ENCODE measurements around the gene NMRAL1.
A peak's percentile ranks its signal among the peaks of the same experiment; 100 is the strongest.

DNA sequence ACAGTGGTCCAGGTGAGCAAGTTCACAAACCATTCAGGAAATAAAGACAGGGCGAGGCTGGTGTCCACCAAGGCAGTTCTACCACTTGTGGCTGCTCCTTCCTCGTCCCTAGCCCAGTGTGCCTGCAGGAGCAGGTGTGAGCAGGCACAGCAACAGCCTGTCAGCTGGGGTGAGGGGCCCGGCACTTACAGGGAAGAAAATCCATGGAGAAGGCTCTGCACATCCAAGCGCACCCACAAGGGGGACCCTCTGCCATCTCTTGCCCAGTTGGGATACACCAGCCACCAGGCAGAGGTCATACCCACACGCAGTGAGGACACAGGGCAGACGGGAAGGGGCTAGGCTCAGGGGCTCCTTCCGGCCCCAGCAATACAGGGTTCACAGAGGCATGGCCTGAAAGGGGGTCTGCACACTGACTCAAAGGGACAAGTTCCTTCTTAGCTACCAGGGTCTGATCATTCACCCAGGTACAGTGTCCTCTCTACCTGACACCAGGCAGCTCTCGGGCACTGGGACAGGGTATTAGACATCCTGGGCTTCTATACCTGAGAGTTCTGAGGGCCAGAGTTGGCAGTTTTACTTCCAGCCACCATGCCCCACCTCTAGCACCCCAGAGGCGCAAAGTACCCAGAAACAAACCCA, 37.1 kb upstream of the NMRAL1 start:
- TF ChIP-seq ZBTB26 (tag by site-specific recombination; optimal IDR thresholded peaks at IDR 0.05) (no peak), PBX3 (CRISPR knock-in tag; IDR thresholded peaks at IDR 0.05) (no peak), CTCF (tag by site-specific recombination; IDR thresholded peaks at IDR 0.05) (peak; percentile 82), ZSCAN18 (tag by site-specific recombination; IDR thresholded peaks at IDR 0.05) (no peak), PRDM2 (tag by site-specific recombination; IDR thresholded peaks at IDR 0.05; ENCODE audit: borderline replicate concordance) (no peak), YY1 (tag by site-specific recombination; IDR thresholded peaks at IDR 0.05) (no peak), PATZ1 (tag by site-specific recombination; IDR thresholded peaks at IDR 0.05) (no peak), ZNF530 (tag by site-specific recombination; IDR thresholded peaks at IDR 0.05; ENCODE audit: low read depth) (no peak), ZNF138 (tag by site-specific recombination; IDR thresholded peaks at IDR 0.05; ENCODE audit: borderline replicate concordance) (no peak), ZEB2 (tag by site-specific recombination; IDR thresholded peaks at IDR 0.05) (no peak), ZBTB7A (tag by site-specific recombination; IDR thresholded peaks at IDR 0.05; ENCODE audit: low read depth) (no peak), ZNF350 (tag by site-specific recombination; IDR thresholded peaks at IDR 0.05) (no peak), ZNF335 (tag by site-specific recombination; conservative IDR thresholded peaks at IDR 0.05) (no peak)

Measured in HEK293 (cell line).